HG03432 (cell line): ENCODE measurements around the gene OPRM1.
A peak's percentile ranks its signal among the peaks of the same experiment; 100 is the strongest.
"Not testable (repeated sequence)": the region's sequence is repeated elsewhere in the genome, so short reads cannot be mapped to it uniquely, and the experiment has no call there.

Experiments
- ATAC-seq: cut with Tn5 transposase; IDR thresholded peaks from one replicate; pipeline ENCODE4 v1.9.1; 2021; ENCODE audit warnings: mild to moderate bottlenecking, moderate library complexity; ENCODE audit not compliant: unreplicated experiment

OPRM1 gene

GRCh38 chr6:154238831-154239230 lies 199.8 kb downstream of the OPRM1 start:
- ATAC-seq, result no peak

- ATAC-seq, result peak; percentile 57
Observed at GRCh38 chr6:154239392-154239791, 200.4 kb downstream of the OPRM1 start.

GRCh38 chr6:154241061-154241460 lies 202.0 kb downstream of the OPRM1 start:
- ATAC-seq, result not testable (repeated sequence)

GRCh38 chr6:154241581-154241980 lies 202.5 kb downstream of the OPRM1 start:
- no peak for ATAC-seq

- no peak for ATAC-seq
Observed at GRCh38 chr6:154242617-154243357, 203.7 kb downstream of the OPRM1 start.

GRCh38 chr6:154243793-154244750 lies 205.0 kb downstream of the OPRM1 start:
- ATAC-seq, result no peak

GRCh38 chr6:154245506-154245905 lies 206.5 kb downstream of the OPRM1 start:
- no peak for ATAC-seq

- no peak for ATAC-seq
Observed at GRCh38 chr6:154246723-154247118, 207.7 kb downstream of the OPRM1 start.

GRCh38 chr6:154247119-154247861 lies 208.2 kb downstream of the OPRM1 start:
- peak; percentile 44 for ATAC-seq

GRCh38 chr6:154249499-154250298 lies 210.7 kb downstream of the OPRM1 start:
- ATAC-seq, result peak; percentile 74

GRCh38 chr6:154251116-154251515 lies 212.1 kb downstream of the OPRM1 start:
- ATAC-seq, result no peak

GRCh38 chr6:154252678-154253077 lies 213.6 kb downstream of the OPRM1 start:
- ATAC-seq, result no peak

- no peak for ATAC-seq
Observed at GRCh38 chr6:154257067-154257466, 218.0 kb downstream of the OPRM1 start.

- ATAC-seq, result peak; percentile 79
Observed at GRCh38 chr6:154258064-154258757, 219.2 kb downstream of the OPRM1 start.

GRCh38 chr6:154261688-154262397 lies 222.8 kb downstream of the OPRM1 start:
- peak; percentile 33 for ATAC-seq

GRCh38 chr6:154266560-154267099 lies 227.6 kb downstream of the OPRM1 start:
- no peak for ATAC-seq

- ATAC-seq, result peak; percentile 53
Observed at GRCh38 chr6:154267508-154268106, 228.6 kb downstream of the OPRM1 start.

- no peak for ATAC-seq
Observed at GRCh38 chr6:154268486-154268885, 229.4 kb downstream of the OPRM1 start.
